Thyroid gland (tissue), 4 donors: ENCODE results near the gene TRIM7. TPM values are rescaled to one million over a fixed set of nuclear protein-coding genes. Genes with fewer than 3 reads are reported as not detected.
"Not testable (repeated sequence)": the region's sequence is repeated elsewhere in the genome, so short reads cannot be mapped to it uniquely, and the experiment has no call there.

Experiments used
- DNase-seq, 2 donors: peaks; one replicate each; pipeline ENCODE4 v3.0.0-alpha.2; 2019
- H3K27ac ChIP-seq, 3 donors: fragments of 200-600 bp; sonication (generic); 1 replicate in 2 of 3; 2 replicates in 1 of 3; pipeline ENCODE4 v1.5.1; 2016 to 2019; ENCODE audit warnings: mild to moderate bottlenecking in 1 of 3, moderate library complexity in 1 of 3
- H3K27me3 ChIP-seq: fragments of 200-600 bp; sonication (generic); one replicate; pipeline ENCODE4 v1.5.1; 2019
- H3K36me3 ChIP-seq, 2 donors: fragments of 200-600 bp; sonication (generic); one replicate each; pipeline ENCODE4 v1.5.1; 2016 to 2019
- H3K4me1 ChIP-seq, 2 donors: fragments of 200-600 bp; sonication (generic); one replicate each; pipeline ENCODE4 v1.5.1; 2017 to 2019
- H3K4me3 ChIP-seq, 3 donors: fragments of 200-600 bp; sonication (generic); replicated peaks in 1 of 3; 1 replicate in 2 of 3; 2 replicates in 1 of 3; pipeline ENCODE4 v1.5.1; 2016; ENCODE audit warnings: mild to moderate bottlenecking in 1 of 3
- H3K9me3 ChIP-seq: fragments of 200-600 bp; sonication (generic); one replicate; pipeline ENCODE4 v1.5.1; 2017
- POLR2A ChIP-seq, 2 donors: fragments of 450-650 bp; IDR thresholded peaks; one replicate each; pipeline ENCODE4 v1.6.1; 2017; ENCODE audit warnings: antibody characterized with exemption in 2 of 2, mild to moderate bottlenecking in 2 of 2, moderate library complexity in 1 of 2
- WGBS, 2 donors: methylation state at CpG; one replicate each; pipeline ENCODE4 v1.1.5; 2017; 5-methylcytosine and 5-hydroxymethylcytosine counted together
- intact Hi-C: fragments of 100-400 bp; cut with DNase I; formaldehyde crosslinking; loops from one replicate; pipeline ENCODE4 v1.15.1; 2023
- total RNA-seq, 4 donors: library from RNA; depleted of rRNA; stranded (reverse); fragments of >200 nt; gene quantifications; one replicate each; pipeline ENCODE4 v1.2.3, GENCODE V29; 2016
- TF ChIP-seq, protein P1 (sequence below), 6 experiments: fragments of 200-600 bp in 3 of 6; fragments of 450-650 bp in 3 of 6; sonication (generic) in 3 of 6; IDR thresholded peaks; one replicate each; pipeline ENCODE4 v1.5.1; 2016 to 2019; ENCODE audit warnings: antibody characterized with exemption in 6 of 6, mild to moderate bottlenecking in 2 of 6, inconsistent platforms in 1 of 6, moderate library complexity in 1 of 6

TRIM7 gene
- total RNA-seq, 4 donors from 2014 or later, result 12.3 to 14.2 (median 13.0) TPM

DNA sequence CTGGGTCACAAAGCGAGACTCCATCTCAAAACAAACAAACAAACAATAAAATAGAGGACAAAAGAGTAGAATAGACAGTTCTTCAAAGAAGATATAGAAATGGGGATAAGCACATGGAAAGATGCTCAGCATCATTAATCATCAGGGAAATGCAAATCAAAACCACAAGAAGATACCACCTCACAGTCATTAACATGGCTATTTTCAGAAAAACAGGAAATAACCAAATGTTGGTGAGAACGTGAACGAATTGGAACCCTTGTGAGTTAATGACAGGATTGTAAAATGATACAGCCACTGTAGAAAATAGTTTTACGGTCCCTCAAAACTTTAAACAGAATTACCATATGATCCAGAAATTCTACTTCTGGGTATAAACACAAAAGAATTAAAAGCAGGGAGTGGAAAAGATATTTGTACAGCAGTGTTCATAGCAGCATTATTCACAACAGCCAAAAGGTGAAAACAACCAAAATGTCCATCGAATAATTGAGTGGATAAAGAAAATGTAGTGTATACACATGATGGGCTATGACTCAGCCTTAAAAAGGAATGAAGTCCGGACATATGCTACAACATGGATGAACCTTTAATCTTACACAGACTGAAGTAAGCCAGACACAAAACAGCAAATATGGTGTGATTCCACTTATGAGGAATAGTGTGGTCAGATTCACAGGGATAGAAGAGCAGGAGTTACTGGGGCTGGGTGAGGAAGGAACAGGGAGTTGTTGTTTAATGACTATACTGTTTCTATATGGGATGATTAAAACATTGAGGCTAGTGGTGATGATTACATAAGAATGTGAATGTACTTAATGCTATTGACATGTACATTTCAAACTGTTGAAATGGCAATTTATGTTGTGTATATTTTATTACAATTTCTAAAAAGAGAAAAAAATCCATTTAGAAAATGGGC is 37.9 kb downstream of the TRIM7 start:
- Histone ChIP-seq H3K27ac (no peak overlapping the region), H3K4me3 (no peak overlapping the region), H3K27me3 (peaks cover 18% of the 10 kb centered on the region), H3K9me3 (no peaks in the 10 kb centered on the region), H3K36me3 (no peaks in the 10 kb centered on the region), H3K4me1 (peaks cover 6 to 9% of the 10 kb centered on the region in 2 donors)
- no peak for DNase-seq
- 74 to 77% methylated on average over 6 of the region's 6 CpGs for WGBS, 2 donors
- intact Hi-C loops, result no loop called here
- no peak for TF ChIP-seq POLR2A (IDR thresholded peaks at IDR 0.05)

DNA sequence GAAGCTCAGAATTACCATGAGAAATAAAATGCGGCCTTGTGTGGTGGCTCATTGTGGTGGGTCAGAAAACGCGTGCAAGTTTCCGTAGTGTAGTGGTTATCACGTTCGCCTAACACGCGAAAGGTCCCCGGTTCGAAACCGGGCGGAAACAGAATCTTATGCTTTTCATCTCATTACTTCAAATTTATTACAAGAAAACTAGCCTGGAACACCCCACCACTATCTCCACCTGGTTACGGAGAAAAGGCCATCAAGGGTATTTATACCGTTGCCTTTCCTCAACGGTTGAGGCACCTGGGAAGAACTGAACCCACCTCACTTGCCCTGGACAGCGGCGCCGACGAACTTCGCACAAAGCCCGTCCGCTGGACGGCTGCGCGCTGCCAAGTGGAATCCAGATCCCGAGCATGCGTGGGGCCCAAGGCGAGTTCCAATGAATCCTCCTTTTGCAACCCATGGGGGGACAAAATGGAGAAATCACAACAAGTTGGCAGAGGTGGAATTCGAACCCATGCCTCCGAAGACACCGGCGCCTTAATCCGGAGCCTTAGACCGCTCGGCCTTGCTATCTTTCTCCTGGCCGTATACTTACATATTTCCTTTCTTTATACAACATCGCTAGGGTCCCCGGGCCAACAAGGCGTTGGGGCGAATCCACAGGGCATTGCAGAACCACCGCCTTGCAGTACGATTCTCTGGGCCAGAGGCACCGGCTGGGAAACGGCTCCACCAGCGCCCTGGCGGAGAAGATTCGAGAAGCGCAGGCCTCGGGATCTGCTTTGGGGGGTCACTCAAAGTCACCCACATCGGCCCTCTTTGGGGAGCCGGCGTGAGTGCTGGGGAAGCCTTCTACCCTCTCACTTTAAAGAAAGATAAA is 40.7 kb downstream of the TRIM7 start:
- TF ChIP-seq, protein P1, sequence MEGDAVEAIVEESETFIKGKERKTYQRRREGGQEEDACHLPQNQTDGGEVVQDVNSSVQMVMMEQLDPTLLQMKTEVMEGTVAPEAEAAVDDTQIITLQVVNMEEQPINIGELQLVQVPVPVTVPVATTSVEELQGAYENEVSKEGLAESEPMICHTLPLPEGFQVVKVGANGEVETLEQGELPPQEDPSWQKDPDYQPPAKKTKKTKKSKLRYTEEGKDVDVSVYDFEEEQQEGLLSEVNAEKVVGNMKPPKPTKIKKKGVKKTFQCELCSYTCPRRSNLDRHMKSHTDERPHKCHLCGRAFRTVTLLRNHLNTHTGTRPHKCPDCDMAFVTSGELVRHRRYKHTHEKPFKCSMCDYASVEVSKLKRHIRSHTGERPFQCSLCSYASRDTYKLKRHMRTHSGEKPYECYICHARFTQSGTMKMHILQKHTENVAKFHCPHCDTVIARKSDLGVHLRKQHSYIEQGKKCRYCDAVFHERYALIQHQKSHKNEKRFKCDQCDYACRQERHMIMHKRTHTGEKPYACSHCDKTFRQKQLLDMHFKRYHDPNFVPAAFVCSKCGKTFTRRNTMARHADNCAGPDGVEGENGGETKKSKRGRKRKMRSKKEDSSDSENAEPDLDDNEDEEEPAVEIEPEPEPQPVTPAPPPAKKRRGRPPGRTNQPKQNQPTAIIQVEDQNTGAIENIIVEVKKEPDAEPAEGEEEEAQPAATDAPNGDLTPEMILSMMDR (IDR thresholded peaks at IDR 0.05), result no peak
- TF ChIP-seq POLR2A (IDR thresholded peaks at IDR 0.05), result no peak
- Histone ChIP-seq H3K4me1 (no peaks in the 10 kb centered on the region), H3K27ac (no peak overlapping the region), H3K27me3 (no peaks in the 10 kb centered on the region), H3K4me3 (no peak overlapping the region), H3K9me3 (no peaks in the 10 kb centered on the region), H3K36me3 (no peaks in the 10 kb centered on the region)
- DNase-seq, result no peak
- intact Hi-C loops, result no loop called here
- WGBS, 2 donors, result 19 to 21% methylated on average over 43 to 52 of the region's 52 CpGs

DNA sequence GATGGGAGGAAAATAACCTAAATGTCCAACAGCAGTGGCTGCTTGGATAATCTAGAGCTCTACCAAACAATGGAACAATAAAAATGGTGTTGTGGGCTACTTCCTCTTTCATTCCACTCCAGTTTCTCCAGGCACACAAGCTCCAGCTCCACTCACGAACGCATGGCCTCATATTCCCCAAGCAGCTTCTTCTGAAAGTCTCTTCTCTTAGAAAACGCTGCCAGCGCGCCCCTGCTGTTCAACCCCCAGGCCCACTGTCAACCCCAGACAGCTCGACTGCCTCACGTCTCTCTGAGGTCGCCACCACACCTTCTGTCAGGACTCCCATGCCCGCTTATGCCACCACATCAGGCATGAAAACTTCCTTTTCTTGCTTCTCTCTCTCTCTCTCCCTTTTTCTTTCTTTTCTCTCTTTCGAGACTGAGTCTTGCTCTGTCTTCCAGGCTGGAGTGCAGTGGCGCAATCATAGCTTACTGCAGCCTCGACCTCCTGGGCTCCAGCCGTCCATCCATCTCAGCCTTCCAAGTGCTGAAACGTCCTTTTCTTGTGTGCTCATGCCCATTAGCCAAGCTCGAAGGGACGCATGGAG is 41.4 kb downstream of the TRIM7 start:
- Histone ChIP-seq H3K9me3 (no peaks in the 10 kb centered on the region), H3K27ac (no peak overlapping the region), H3K36me3 (no peaks in the 10 kb centered on the region), H3K27me3 (no peaks in the 10 kb centered on the region), H3K4me1 (no peaks in the 10 kb centered on the region), H3K4me3 (no peak overlapping the region)
- intact Hi-C loops, result no loop called here
- DNase-seq, result no peak
- TF ChIP-seq, protein P1 (IDR thresholded peaks at IDR 0.05), result no peak
- no peak for TF ChIP-seq POLR2A (IDR thresholded peaks at IDR 0.05)
- WGBS, 2 donors, result 42 to 50% methylated on average over 16 of the region's 16 CpGs

DNA sequence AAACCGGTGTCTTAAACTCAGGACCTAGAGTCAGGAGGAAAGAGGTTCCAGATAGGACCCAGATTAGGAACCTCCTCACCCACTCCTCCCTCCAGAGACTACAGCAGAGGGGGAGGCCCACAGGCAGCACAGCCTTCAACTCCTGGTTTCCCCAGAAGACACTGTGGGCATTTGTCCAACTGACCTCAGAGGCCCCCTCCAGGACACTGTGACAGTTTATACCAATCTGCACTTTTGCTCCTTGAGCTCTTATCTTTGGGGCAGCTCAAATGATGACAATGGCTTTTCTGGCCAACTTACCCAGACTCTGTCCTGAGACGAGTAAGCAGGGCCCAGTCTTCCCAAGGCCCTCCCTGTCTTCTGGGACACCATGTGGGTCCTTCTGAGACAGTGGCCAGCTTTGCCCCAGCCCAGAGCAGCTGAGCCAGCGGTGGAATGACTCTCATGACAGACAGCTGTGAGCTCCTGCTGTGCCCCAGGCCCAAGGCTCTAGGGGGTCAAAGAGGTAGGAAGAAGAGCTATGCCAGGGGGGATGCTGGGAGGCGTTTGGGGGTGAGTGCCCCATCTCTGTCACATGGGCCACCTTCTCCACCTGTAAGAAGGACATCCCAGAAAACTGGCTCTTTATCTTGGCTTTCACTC is 43.3 kb downstream of the TRIM7 start:
- intact Hi-C loops, result no loop called here
- WGBS, 2 donors, result 62 to 84% methylated on average over 2 to 4 of the region's 4 CpGs
- no peak overlapping the region for H3K4me3 ChIP-seq
- H3K27me3 ChIP-seq, result no peaks in the 10 kb centered on the region
- DNase-seq, result no peak
- TF ChIP-seq POLR2A (IDR thresholded peaks at IDR 0.05), result no peak
- TF ChIP-seq, protein P1 (IDR thresholded peaks at IDR 0.05), result no peak
- no peaks in the 10 kb centered on the region for H3K4me1 ChIP-seq
- no peak overlapping the region for H3K27ac ChIP-seq
- no peaks in the 10 kb centered on the region for H3K9me3 ChIP-seq
- no peaks in the 10 kb centered on the region for H3K36me3 ChIP-seq

DNA sequence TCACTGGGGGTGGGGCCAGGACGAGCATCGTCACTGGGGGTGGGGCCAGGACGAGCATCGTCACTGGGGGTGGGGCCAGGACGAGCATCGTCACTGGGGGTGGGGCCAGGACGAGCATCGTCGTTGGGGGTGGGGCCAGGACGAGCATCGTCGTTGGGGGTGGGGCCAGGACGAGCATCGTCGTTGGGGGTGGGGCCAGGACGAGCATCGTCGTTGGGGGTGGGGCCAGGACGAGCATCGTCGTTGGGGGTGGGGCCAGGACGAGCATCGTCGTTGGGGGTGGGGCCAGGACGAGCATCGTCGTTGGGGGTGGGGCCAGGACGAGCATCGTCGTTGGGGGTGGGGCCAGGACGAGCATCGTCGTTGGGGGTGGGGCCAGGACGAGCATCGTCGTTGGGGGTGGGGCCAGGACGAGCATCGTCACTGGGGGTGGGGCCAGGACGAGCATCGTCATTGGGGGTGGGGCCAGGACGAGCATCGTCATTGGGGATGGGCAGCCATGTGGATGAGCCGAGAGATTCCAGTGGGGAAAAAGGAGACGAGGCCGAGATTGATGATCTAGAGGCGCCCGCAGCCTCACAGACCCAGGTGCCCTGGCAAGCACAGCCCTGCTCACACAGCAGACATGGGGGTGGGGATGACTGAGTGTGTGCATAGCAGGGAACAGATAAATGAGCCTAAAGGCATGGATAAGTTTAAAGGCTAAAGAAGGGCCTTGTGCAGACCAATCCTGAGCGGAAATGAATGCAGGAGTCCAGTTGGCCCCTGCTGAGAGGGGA is 44.1 kb downstream of the TRIM7 start:
- DNase-seq, H3K4me3 ChIP-seq, H3K27ac ChIP-seq, intact Hi-C loops, H3K27me3 ChIP-seq, H3K36me3 ChIP-seq, H3K4me1 ChIP-seq, H3K9me3 ChIP-seq: not testable (repeated sequence)
- 27 to 30% methylated on average over 15 of the region's 48 CpGs for WGBS, 2 donors
